MM.1S (cell line): ENCODE results near the gene MOB2.

Experiments used
- DNase-seq: peaks from one replicate; pipeline ENCODE4 v3.0.0-alpha.2; 2015
- H2AFZ ChIP-seq: fragments of 300-600 bp; sonication (generic); 2 replicates; pipeline ENCODE4 v1.6.0; 2016; ENCODE audit warnings: antibody characterized with exemption, low read length
- H3F3A ChIP-seq: fragments of 300-600 bp; sonication (generic); 2 replicates; pipeline ENCODE4 v1.6.1; 2016; ENCODE audit warnings: mild to moderate bottlenecking, antibody characterized with exemption, low read length, moderate library complexity, mixed read lengths; ENCODE audit not compliant: insufficient read depth
- H3K27ac ChIP-seq: fragments of 300-600 bp; sonication (generic); 2 replicates; pipeline ENCODE4 v1.5.1; 2016; ENCODE audit warnings: mild to moderate bottlenecking, low read length
- H3K27me3 ChIP-seq: fragments of 300-600 bp; sonication (generic); replicated peaks from 2 replicates; pipeline ENCODE4 v1.6.0; 2016; ENCODE audit warnings: low read length; ENCODE audit not compliant: insufficient read depth
- H3K36me3 ChIP-seq: fragments of 300-600 bp; sonication (generic); replicated peaks from 2 replicates; pipeline ENCODE4 v1.6.1; 2016; ENCODE audit warnings: mild to moderate bottlenecking, low read length, mixed read lengths; ENCODE audit not compliant: insufficient read depth
- H3K4me1 ChIP-seq: fragments of 300-600 bp; sonication (generic); 2 replicates; pipeline ENCODE4 v1.6.1; 2016; ENCODE audit warnings: low read length, mixed read lengths
- H3K4me2 ChIP-seq: fragments of 300-600 bp; sonication (generic); 2 replicates; pipeline ENCODE4 v1.6.0; 2016; ENCODE audit warnings: low read depth, low read length
- H3K4me3 ChIP-seq: fragments of 300-600 bp; sonication (generic); 2 replicates; pipeline ENCODE4 v1.5.1; 2016; ENCODE audit warnings: low read length, mixed read lengths
- H3K79me2 ChIP-seq: fragments of 300-600 bp; sonication (generic); 2 replicates; pipeline ENCODE4 v1.6.1; 2016; ENCODE audit warnings: mixed run types, low read length, mixed read lengths
- H3K9ac ChIP-seq: fragments of 300-600 bp; sonication (generic); 2 replicates; pipeline ENCODE4 v1.6.1; 2016; ENCODE audit warnings: low read length, mixed read lengths
- H3K9me2 ChIP-seq: fragments of 300-600 bp; sonication (generic); replicated peaks from 2 replicates; pipeline ENCODE4 v1.6.1; 2016; ENCODE audit warnings: mild to moderate bottlenecking, low read length, mixed read lengths; ENCODE audit not compliant: insufficient read depth
- H3K9me3 ChIP-seq: fragments of 300-600 bp; sonication (generic); replicated peaks from 2 replicates; pipeline ENCODE4 v1.6.1; 2016; ENCODE audit warnings: mild to moderate bottlenecking, low read length, mixed read lengths; ENCODE audit not compliant: insufficient read depth
- H4K20me1 ChIP-seq: fragments of 300-600 bp; sonication (generic); 2 replicates; pipeline ENCODE4 v1.6.1; 2016; ENCODE audit warnings: mild to moderate bottlenecking, low read length, moderate library complexity, mixed read lengths; ENCODE audit not compliant: insufficient read depth
- CTCF ChIP-seq: fragments of 300-600 bp; sonication (generic); IDR thresholded peaks from 2 replicates; pipeline ENCODE4 v1.5.1; 2016; ENCODE audit warnings: antibody characterized with exemption, low read length, mixed read lengths
- EZH2 ChIP-seq: fragments of 300-600 bp; sonication (generic); optimal IDR thresholded peaks from 2 replicates; pipeline ENCODE3; 2017; ENCODE audit warnings: low read depth, mild to moderate bottlenecking, antibody characterized with exemption, low read length, mixed read lengths
- EZH2phosphoT487 ChIP-seq: fragments of 300-600 bp; sonication (generic); IDR thresholded peaks from 2 replicates; pipeline ENCODE4 v1.6.1; 2018; ENCODE audit warnings: antibody characterized with exemption, low read length

The MOB2 gene

GRCh38 chr11:1473786-1474185 is 12.8 kb downstream of the MOB2 start:
- Histone ChIP-seq H3K9ac (no peak overlapping the region), H3K4me2 (no peak overlapping the region), H3K4me1 (no peaks in the 10 kb centered on the region)

GRCh38 chr11:1473011-1473628 is 13.5 kb downstream of the MOB2 start:
- H3K27me3 ChIP-seq = no peaks in the 10 kb centered on the region
- no peaks in the 10 kb centered on the region for H3K79me2 ChIP-seq
- no peaks in the 10 kb centered on the region for H3K9me3 ChIP-seq
- H3K36me3 ChIP-seq = no peaks in the 10 kb centered on the region
- no peak for DNase-seq
- no peaks in the 10 kb centered on the region for H3K4me1 ChIP-seq
- no peak overlapping the region for H3K27ac ChIP-seq
- H3K9me2 ChIP-seq = no peaks in the 10 kb centered on the region
- TF ChIP-seq EZH2phosphoT487 (no peak), CTCF (no peak), EZH2 (no peak)
- no peaks in the 10 kb centered on the region for H3F3A ChIP-seq
- no peak overlapping the region for H3K9ac ChIP-seq
- no peak overlapping the region for H3K4me3 ChIP-seq
- no peak overlapping the region for H3K4me2 ChIP-seq
- H2AFZ ChIP-seq = no peak overlapping the region
- no peaks in the 10 kb centered on the region for H4K20me1 ChIP-seq

More at GRCh38 chr11:1473786-1474185, 12.8 kb downstream of the MOB2 start:
- no peaks in the 10 kb centered on the region for H4K20me1 ChIP-seq
- TF ChIP-seq EZH2phosphoT487 = no peak
- no peak for TF ChIP-seq EZH2
- TF ChIP-seq CTCF = no peak
- H3K9me2 ChIP-seq = no peaks in the 10 kb centered on the region
- no peak for DNase-seq
- no peaks in the 10 kb centered on the region for H3K9me3 ChIP-seq
- no peak overlapping the region for H2AFZ ChIP-seq
- H3K36me3 ChIP-seq = no peaks in the 10 kb centered on the region
- no peaks in the 10 kb centered on the region for H3F3A ChIP-seq
- no peak overlapping the region for H3K27ac ChIP-seq
- no peak overlapping the region for H3K4me3 ChIP-seq
- no peaks in the 10 kb centered on the region for H3K27me3 ChIP-seq
- no peaks in the 10 kb centered on the region for H3K79me2 ChIP-seq

GRCh38 chr11:1472180-1473005 is 14.2 kb downstream of the MOB2 start:
- no peak for DNase-seq
- Histone ChIP-seq H3K4me3 (no peak overlapping the region), H3K27ac (no peak overlapping the region), H3K9ac (no peak overlapping the region), H4K20me1 (no peaks in the 10 kb centered on the region), H2AFZ (no peak overlapping the region), H3K27me3 (no peaks in the 10 kb centered on the region), H3K4me2 (no peak overlapping the region), H3K9me3 (no peaks in the 10 kb centered on the region), H3K36me3 (no peaks in the 10 kb centered on the region), H3F3A (no peaks in the 10 kb centered on the region), H3K9me2 (no peaks in the 10 kb centered on the region), H3K79me2 (no peaks in the 10 kb centered on the region), H3K4me1 (no peaks in the 10 kb centered on the region)
- TF ChIP-seq CTCF (no peak), EZH2 (no peak), EZH2phosphoT487 (no peak)
